BJ (cell line): ENCODE measurements around the gene SCAMP5. TPM values are rescaled to one million over a fixed set of nuclear protein-coding genes. Genes with fewer than 3 reads are reported as not detected.

Experiments
- CTCF ChIA-PET: fragments of 350-600 bp; formaldehyde crosslinking; extraction: SDS; loops from one replicate; lab custom pipeline; 2021; ENCODE audit warnings: antibody characterized with exemption, inconsistent platforms; lab: Yijun Ruan, JAX
- POLR2A ChIA-PET: fragments of 300-600 bp; sonication (Branson Sonifier 250); formaldehyde crosslinking; extraction: SDS; loops from one replicate; lab custom pipeline; 2021; ENCODE audit warnings: antibody characterized with exemption; lab: Charles Lee
- DNase-seq: peaks from one replicate; pipeline ENCODE4 v3.0.0-alpha.2; 2011; ENCODE audit warnings: low read depth
- H3K27me3 ChIP-seq: 2 replicates; pipeline ENCODE4 v1.6.0; 2011; ENCODE audit warnings: low read length; ENCODE audit not compliant: control insufficient read depth, insufficient read depth
- H3K36me3 ChIP-seq: 2 replicates; pipeline ENCODE4 v1.5.1; 2011; ENCODE audit warnings: low read length; ENCODE audit not compliant: control insufficient read depth, insufficient read depth
- H3K4me3 ChIP-seq: 2 replicates; pipeline ENCODE4 v1.5.1; 2011; ENCODE audit warnings: low read depth, mild to moderate bottlenecking, control low read depth, low read length
- polyA plus RNA-seq: library from polyadenylated mRNA; depleted of rRNA; stranded (reverse); fragments of >200 nt; gene quantifications from 2 replicates; pipeline ENCODE4 v1.2.3, GENCODE V29; 2011
- TF ChIP-seq, protein P1 (sequence below): IDR thresholded peaks from 2 replicates; pipeline ENCODE4 v1.5.1; 2011; ENCODE audit warnings: low read depth, mild to moderate bottlenecking, control low read depth, inconsistent platforms, low read length, moderate library complexity; ENCODE audit not compliant: insufficient read depth

SCAMP5 gene
- polyA plus RNA-seq, 1 experiment, result 3.6 TPM

- ChIA-PET CTCF (interaction anchor here (0.7 to 10.3 kb wide), 28 partner anchors 8 to 278 kb away, joined by 3 to 237 read pairs (median 4); partner anchors contain the start of genes C15orf39 and RPP25), POLR2A (interaction anchor here (0.9 to 1.2 kb wide), 2 partner anchors 14 to 175 kb away, joined by 3 to 7 read pairs; no protein-coding TSS in a partner anchor)
- Histone ChIP-seq H3K4me3 (no peak overlapping the region), H3K36me3 (0 out of 2 replicates have a peak, but pooled peaks cover 1% of the 10 kb centered on the region), H3K27me3 (no peaks in the 10 kb centered on the region)
- DNase-seq, result no peak
- TF ChIP-seq, protein P1, sequence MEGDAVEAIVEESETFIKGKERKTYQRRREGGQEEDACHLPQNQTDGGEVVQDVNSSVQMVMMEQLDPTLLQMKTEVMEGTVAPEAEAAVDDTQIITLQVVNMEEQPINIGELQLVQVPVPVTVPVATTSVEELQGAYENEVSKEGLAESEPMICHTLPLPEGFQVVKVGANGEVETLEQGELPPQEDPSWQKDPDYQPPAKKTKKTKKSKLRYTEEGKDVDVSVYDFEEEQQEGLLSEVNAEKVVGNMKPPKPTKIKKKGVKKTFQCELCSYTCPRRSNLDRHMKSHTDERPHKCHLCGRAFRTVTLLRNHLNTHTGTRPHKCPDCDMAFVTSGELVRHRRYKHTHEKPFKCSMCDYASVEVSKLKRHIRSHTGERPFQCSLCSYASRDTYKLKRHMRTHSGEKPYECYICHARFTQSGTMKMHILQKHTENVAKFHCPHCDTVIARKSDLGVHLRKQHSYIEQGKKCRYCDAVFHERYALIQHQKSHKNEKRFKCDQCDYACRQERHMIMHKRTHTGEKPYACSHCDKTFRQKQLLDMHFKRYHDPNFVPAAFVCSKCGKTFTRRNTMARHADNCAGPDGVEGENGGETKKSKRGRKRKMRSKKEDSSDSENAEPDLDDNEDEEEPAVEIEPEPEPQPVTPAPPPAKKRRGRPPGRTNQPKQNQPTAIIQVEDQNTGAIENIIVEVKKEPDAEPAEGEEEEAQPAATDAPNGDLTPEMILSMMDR, result peak; percentile 88
Measured at GRCh38 chr15:75029378-75030022, 34.1 kb downstream of the SCAMP5 start.

- TF ChIP-seq, protein P1, result no peak
- CTCF ChIA-PET, result interaction anchor here (0.7 to 10.3 kb wide), 18 partner anchors 8 to 276 kb away, joined by 3 to 237 read pairs (median 6); partner anchors contain the start of gene C15orf39
- no peak for DNase-seq
- POLR2A ChIA-PET, result interaction anchor here (1.2 kb wide), 1 partner anchor 174 kb away, joined by 7 read pairs; no protein-coding TSS in a partner anchor
- H3K4me3 ChIP-seq, result no peak overlapping the region
- H3K36me3 ChIP-seq, result 0 out of 2 replicates have a peak, but pooled peaks cover 1% of the 10 kb centered on the region
- no peaks in the 10 kb centered on the region for H3K27me3 ChIP-seq
Measured at GRCh38 chr15:75030023-75030413, 34.7 kb downstream of the SCAMP5 start.

DNA sequence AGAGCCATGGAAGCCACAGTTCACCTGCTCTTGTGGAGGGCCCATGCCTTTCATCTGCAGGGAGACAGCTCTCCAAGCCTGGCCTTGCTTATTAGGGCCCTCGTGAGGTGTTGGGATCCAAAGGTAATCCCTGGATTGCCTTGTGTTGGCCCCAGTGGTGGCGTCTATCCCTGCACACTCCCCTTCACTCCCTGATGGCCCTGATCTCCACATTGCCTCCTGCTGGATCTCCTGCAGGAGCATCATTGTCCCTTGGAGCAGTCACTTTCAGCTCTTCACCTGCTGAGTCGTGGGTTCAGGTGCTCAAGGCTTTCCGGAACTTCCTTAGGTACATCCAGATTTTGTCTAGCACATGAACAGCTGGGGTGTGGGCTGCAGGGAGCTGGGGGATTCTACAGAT lies 35.1 kb downstream of the SCAMP5 start:
- 0 out of 2 replicates have a peak, but pooled peaks cover 1% of the 10 kb centered on the region for H3K36me3 ChIP-seq
- no peak overlapping the region for H3K4me3 ChIP-seq
- H3K27me3 ChIP-seq, result no peaks in the 10 kb centered on the region
- POLR2A ChIA-PET, result interaction anchor here (1.2 kb wide), 1 partner anchor 174 kb away, joined by 7 read pairs; no protein-coding TSS in a partner anchor
- no peak for DNase-seq
- CTCF ChIA-PET, result interaction anchor here (1.0 to 10.3 kb wide), 7 partner anchors 12 to 276 kb away, joined by 3 to 237 read pairs (median 7); partner anchors contain the start of gene C15orf39
- TF ChIP-seq, protein P1, result no peak

DNA sequence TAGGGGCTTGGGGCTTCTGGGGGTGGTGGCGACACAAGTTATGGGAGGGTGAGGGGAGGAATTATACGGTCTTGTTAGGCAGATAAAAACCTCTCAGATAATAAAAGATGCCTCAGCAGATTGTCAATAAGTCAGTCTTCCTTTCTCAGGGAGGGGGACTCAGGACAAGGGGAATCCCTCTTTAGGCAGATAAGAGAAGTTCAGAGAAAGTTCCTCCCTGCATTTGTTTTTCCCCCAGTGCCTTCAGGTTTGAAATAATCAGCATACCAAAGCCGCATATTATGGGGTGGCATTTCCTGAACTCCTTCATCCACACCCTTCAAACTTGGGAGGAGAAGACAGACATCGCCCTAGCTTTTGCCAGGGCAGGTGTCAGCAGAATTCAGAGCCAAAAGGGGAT lies 36.5 kb downstream of the SCAMP5 start:
- POLR2A ChIA-PET, result no interaction called here
- H3K27me3 ChIP-seq, result no peaks in the 10 kb centered on the region
- CTCF ChIA-PET, result interaction anchor here (1.0 to 10.3 kb wide), 4 partner anchors 11 to 178 kb away, joined by 3 to 237 read pairs (median 25); partner anchors contain the start of gene C15orf39

More for the DNA sequence above, 36.5 kb downstream of the SCAMP5 start:
- Histone ChIP-seq H3K4me3 (no peak overlapping the region), H3K36me3 (0 out of 2 replicates have a peak, but pooled peaks cover 1% of the 10 kb centered on the region)
- no peak for DNase-seq
- TF ChIP-seq, protein P1, result no peak
